Panc1 (cell line): Measurements from ENCODE around the gene DDIT3. TPM values are rescaled to one million over a fixed set of nuclear protein-coding genes. Genes with fewer than 3 reads are reported as not detected.
A peak's percentile ranks its signal among the peaks of the same experiment; 100 is the strongest.

Source experiments
- ATAC-seq: fragments of 200-7000 bp; cut with Tn5 transposase; 2 replicates; pipeline ENCODE4 v1.9.1; 2020; ENCODE audit warnings: mild to moderate bottlenecking, moderate library complexity
- BruUV-seq: library from RNA; stranded (reverse); fragments of 400-500 nt; replicated peaks from 2 replicates; lab custom pipeline; 2021; lab: Mats Ljungman, UMichigan
- CTCF ChIA-PET: fragments of 300-600 bp; sonication (Branson Sonifier 250); formaldehyde crosslinking; loops from one replicate; lab custom pipeline; 2022; ENCODE audit warnings: antibody characterized with exemption; lab: Charles Lee
- POLR2A ChIA-PET: fragments of 300-600 bp; sonication (Branson Sonifier 250); formaldehyde crosslinking; loops from one replicate; lab custom pipeline; 2022; ENCODE audit warnings: antibody characterized with exemption; lab: Charles Lee
- DNase-seq: peaks from one replicate; pipeline ENCODE4 v3.0.0-alpha.2; 2010; ENCODE audit warnings: low read depth, low spot score
- H3K27ac ChIP-seq: 2 replicates; pipeline ENCODE4 v1.5.1; 2011; ENCODE audit warnings: mild to moderate bottlenecking, low read length, inconsistent platforms
- H3K27me3 ChIP-seq: fragments of 200-500 bp; sonication (Bioruptor generic); 2 replicates; pipeline ENCODE4 v1.6.0; 2014; ENCODE audit warnings: low read length, inconsistent platforms; ENCODE audit not compliant: control insufficient read depth, insufficient read depth
- H3K36me3 ChIP-seq: fragments of 200-500 bp; sonication (Bioruptor generic); 2 replicates; pipeline ENCODE4 v1.5.1; 2014; ENCODE audit warnings: inconsistent platforms, mild to moderate bottlenecking, low read length, moderate library complexity; ENCODE audit not compliant: control insufficient read depth, insufficient read depth
- H3K4me1 ChIP-seq: 2 replicates; pipeline ENCODE4 v1.5.1; 2011; ENCODE audit warnings: inconsistent platforms, mild to moderate bottlenecking, low read length, moderate library complexity; ENCODE audit not compliant: control insufficient read depth, insufficient read depth
- H3K4me3 ChIP-seq, 2 experiments: 2 replicates each; pipeline ENCODE4 v1.5.1; 2011 to 2012; ENCODE audit warnings: low read depth in 2 of 2, low read length in 2 of 2, mild to moderate bottlenecking in 2 of 2, inconsistent platforms in 1 of 2, moderate library complexity in 1 of 2
- H3K9me3 ChIP-seq: fragments of 200-500 bp; sonication (Bioruptor generic); 2 replicates; pipeline ENCODE4 v1.5.1; 2014; ENCODE audit warnings: low read depth, mild to moderate bottlenecking, inconsistent platforms, low read length, moderate library complexity; ENCODE audit not compliant: control insufficient read depth, insufficient read depth
- POLR2AphosphoS5 ChIP-seq: IDR thresholded peaks from 2 replicates; pipeline ENCODE4 v1.6.1; 2012; ENCODE audit warnings: mild to moderate bottlenecking, low read depth, low read length, moderate library complexity
- SIN3A ChIP-seq: IDR thresholded peaks from 2 replicates; pipeline ENCODE4 v1.6.1; 2012; ENCODE audit warnings: low read depth, mild to moderate bottlenecking, low read length, moderate library complexity, borderline replicate concordance; ENCODE audit not compliant: insufficient read depth
- TCF7L2 ChIP-seq: IDR thresholded peaks from 2 replicates; pipeline ENCODE4 v1.6.1; 2011; ENCODE audit warnings: mild to moderate bottlenecking, low read depth, low read length, inconsistent platforms
- in situ Hi-C: cut with HindIII; loops from 2 replicates; pipeline ENCODE4 v1.10.0; 2016; ENCODE audit warnings: low sequenced_read_pairs, low pct_unique_long_range_greater_than_20kb
- intact Hi-C: fragments of 100-400 bp; cut with micrococcal nuclease; formaldehyde crosslinking; loops from one replicate; pipeline ENCODE4 v1.10.0; 2022; ENCODE audit not compliant: unreplicated experiment
- total RNA-seq: library from RNA; stranded (reverse); gene quantifications from one replicate; pipeline ENCODE4 v1.2.1, GENCODE V29; 2021; ENCODE audit not compliant: unreplicated experiment
- TF ChIP-seq, protein P1 (sequence below), 2 experiments: IDR thresholded peaks; 2 replicates each; pipeline ENCODE4 v1.6.1; 2011 to 2012; ENCODE audit warnings: low read depth in 2 of 2, control low read depth in 1 of 2, low read length in 1 of 2, mild to moderate bottlenecking in 1 of 2, moderate library complexity in 1 of 2; ENCODE audit not compliant: insufficient read depth in 1 of 2
- TF ChIP-seq, protein P2 (sequence below): fragments of 450-650 bp; IDR thresholded peaks from 2 replicates; pipeline ENCODE4 v1.5.1; 2017; ENCODE audit warnings: mild to moderate bottlenecking

Gene DDIT3
- total RNA-seq, 1 experiment from 2014 or later, result 47.2 TPM

DNA sequence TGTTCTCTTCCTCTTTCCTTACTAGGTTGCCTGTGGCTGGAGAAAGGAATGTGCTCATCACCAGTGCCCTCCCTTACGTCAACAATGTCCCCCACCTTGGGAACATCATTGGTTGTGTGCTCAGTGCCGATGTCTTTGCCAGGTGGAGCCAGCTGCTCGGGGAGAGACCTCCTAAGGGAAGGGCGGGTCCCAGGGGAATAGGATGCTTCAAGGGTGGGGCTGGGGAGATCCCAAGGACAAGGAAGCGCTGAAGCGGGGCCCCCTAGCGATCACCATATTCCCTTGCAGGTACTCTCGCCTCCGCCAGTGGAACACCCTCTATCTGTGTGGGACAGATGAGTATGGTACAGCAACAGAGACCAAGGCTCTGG, 22.2 kb downstream of the DDIT3 start:
- CTCF ChIA-PET, result no interaction called here
- Histone ChIP-seq H3K27ac (no peak overlapping the region), H3K27me3 (no peaks in the 10 kb centered on the region), H3K9me3 (no peaks in the 10 kb centered on the region), H3K4me3 (no peak overlapping the region), H3K4me1 (no peaks in the 10 kb centered on the region), H3K36me3 (peaks cover 24% of the 10 kb centered on the region)
- ATAC-seq (peak; percentile 49), DNase-seq (no peak)
- no TSS peak for BruUV-seq
- intact Hi-C loops (no loop called here), in situ Hi-C loops (no loop called here)
- POLR2A ChIA-PET, result no interaction called here
- no peak for TF ChIP-seq SIN3A
- TF ChIP-seq, protein P1, sequence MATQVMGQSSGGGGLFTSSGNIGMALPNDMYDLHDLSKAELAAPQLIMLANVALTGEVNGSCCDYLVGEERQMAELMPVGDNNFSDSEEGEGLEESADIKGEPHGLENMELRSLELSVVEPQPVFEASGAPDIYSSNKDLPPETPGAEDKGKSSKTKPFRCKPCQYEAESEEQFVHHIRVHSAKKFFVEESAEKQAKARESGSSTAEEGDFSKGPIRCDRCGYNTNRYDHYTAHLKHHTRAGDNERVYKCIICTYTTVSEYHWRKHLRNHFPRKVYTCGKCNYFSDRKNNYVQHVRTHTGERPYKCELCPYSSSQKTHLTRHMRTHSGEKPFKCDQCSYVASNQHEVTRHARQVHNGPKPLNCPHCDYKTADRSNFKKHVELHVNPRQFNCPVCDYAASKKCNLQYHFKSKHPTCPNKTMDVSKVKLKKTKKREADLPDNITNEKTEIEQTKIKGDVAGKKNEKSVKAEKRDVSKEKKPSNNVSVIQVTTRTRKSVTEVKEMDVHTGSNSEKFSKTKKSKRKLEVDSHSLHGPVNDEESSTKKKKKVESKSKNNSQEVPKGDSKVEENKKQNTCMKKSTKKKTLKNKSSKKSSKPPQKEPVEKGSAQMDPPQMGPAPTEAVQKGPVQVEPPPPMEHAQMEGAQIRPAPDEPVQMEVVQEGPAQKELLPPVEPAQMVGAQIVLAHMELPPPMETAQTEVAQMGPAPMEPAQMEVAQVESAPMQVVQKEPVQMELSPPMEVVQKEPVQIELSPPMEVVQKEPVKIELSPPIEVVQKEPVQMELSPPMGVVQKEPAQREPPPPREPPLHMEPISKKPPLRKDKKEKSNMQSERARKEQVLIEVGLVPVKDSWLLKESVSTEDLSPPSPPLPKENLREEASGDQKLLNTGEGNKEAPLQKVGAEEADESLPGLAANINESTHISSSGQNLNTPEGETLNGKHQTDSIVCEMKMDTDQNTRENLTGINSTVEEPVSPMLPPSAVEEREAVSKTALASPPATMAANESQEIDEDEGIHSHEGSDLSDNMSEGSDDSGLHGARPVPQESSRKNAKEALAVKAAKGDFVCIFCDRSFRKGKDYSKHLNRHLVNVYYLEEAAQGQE (IDR thresholded peaks at IDR 0.05; ENCODE audit: insufficient read depth in 1 of 2, low read depth in 2 of 2, low read length in 1 of 2), result no peak
- no peak for TF ChIP-seq POLR2AphosphoS5
- no peak for TF ChIP-seq TCF7L2
- TF ChIP-seq, protein P2, sequence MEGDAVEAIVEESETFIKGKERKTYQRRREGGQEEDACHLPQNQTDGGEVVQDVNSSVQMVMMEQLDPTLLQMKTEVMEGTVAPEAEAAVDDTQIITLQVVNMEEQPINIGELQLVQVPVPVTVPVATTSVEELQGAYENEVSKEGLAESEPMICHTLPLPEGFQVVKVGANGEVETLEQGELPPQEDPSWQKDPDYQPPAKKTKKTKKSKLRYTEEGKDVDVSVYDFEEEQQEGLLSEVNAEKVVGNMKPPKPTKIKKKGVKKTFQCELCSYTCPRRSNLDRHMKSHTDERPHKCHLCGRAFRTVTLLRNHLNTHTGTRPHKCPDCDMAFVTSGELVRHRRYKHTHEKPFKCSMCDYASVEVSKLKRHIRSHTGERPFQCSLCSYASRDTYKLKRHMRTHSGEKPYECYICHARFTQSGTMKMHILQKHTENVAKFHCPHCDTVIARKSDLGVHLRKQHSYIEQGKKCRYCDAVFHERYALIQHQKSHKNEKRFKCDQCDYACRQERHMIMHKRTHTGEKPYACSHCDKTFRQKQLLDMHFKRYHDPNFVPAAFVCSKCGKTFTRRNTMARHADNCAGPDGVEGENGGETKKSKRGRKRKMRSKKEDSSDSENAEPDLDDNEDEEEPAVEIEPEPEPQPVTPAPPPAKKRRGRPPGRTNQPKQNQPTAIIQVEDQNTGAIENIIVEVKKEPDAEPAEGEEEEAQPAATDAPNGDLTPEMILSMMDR, result no peak; the same call in 1 of the 2 replicates

GRCh38 chr12:57497223-57498131, 22.8 kb downstream of the DDIT3 start:
- H3K36me3 ChIP-seq, result peaks cover 28% of the 10 kb centered on the region

More at GRCh38 chr12:57497223-57498131, 22.8 kb downstream of the DDIT3 start:
- peak; percentile 45; the same call in 1 of the 2 replicates for ATAC-seq
- intact Hi-C loops, result no loop called here
- no peak overlapping the region for H3K27ac ChIP-seq
- no peak for DNase-seq
- TF ChIP-seq POLR2AphosphoS5 (peak; percentile 44), SIN3A (no peak)
- BruUV-seq, result TSS peak; percentile 39
- CTCF ChIA-PET, result no interaction called here
- H3K27me3 ChIP-seq, result no peaks in the 10 kb centered on the region
- POLR2A ChIA-PET, result interaction anchor here (0.7 kb wide), 1 partner anchor 247 kb away, joined by 5 read pairs; the partner anchor contains the start of gene TSPAN31
- H3K4me1 ChIP-seq, result no peaks in the 10 kb centered on the region
- no peaks in the 10 kb centered on the region for H3K9me3 ChIP-seq
- in situ Hi-C loops, result no loop called here
- H3K4me3 ChIP-seq, result no peak overlapping the region
